Medulla oblongata (tissue), 1 donor: ENCODE results near the gene ARID1B.

ENCODE experiments used
- DNase-seq: peaks from one replicate; pipeline ENCODE4 v3.0.0-alpha.2; 2015; ENCODE audit errors: extremely low spot score

ARID1B gene

DNA sequence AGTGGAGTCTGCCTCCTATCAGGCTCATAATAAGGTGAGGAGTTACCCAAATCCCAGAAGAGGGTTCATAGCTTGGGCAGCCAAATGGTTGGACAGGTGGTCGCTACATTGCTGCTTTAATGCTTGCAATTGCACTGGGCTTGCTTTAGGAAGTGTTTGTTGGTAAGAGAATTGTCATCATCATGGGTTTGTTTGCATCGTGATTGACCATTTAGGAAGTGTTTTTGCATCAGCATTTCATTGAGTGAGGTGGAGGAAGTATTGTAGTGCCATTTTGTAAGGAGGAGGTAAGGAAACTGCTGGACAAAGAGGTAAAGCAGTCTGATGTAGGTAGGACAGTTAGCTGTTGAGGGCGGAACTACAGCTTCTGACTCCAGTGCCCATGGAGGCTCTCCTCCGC is 101.5 kb downstream of the ARID1B start:
- DNase-seq = no peak

DNA sequence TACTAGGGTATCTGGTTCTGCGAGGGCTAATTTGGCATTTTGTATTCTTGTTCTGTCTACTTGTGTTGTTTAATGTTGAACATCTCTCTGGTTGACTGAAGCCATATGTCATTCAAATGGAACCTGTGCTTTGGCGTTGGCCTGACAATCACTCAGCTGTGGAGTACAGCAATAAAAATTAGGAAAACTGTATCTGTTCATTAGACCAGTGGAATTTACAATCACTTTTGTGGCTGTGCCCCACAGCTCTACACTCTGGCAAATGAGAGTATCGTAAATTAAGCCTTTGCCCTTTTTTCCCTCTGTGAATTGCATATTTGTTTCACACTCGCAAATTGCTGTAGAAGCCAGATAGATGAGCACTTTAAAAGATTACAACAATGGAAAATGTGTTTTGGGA is 102.0 kb downstream of the ARID1B start:
- DNase-seq = no peak

DNA sequence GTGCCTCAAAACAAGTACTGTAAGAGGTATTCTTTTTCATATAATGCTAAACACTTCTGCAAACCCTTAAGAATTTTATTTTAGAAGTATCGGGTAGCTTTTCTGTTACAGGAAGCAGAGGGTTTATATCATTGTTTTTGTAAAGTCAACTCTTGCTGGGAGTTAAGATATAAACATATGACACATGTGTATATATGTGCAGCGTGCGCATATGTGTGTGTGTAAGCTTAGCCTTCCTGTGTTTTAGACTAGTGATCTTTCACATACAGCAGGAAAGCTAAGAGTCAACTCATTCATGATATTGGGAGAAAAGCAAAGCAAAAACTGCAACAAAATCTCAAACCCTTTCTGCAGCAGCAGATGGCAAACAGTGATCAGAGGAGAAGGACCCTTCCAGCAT is 102.4 kb downstream of the ARID1B start:
- DNase-seq = no peak

DNA sequence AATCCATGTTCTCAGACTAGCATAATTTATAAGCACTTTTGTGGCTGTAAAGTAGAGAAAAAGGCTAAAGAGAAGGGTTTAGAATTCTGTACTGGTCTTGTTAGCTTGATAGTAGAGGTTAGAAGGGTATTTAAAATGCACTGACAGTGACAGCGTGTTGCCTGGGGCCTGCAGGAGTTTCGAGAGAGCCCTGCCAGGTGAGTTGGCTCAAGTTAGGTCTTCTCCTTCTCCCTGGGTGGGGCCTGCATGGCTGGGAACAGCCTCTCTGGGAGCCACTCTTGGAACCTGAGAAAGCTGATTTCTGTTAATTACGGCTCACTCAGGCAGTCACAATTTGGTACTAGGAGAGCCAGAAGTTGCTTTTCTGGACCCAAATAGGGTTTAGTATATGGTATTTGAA is 103.7 kb downstream of the ARID1B start:
- DNase-seq = no peak

GRCh38 chr6:156881687-156882629 is 104.8 kb downstream of the ARID1B start:
- no peak for DNase-seq

- no peak for DNase-seq
Measured at GRCh38 chr6:156883497-156884252, 106.5 kb downstream of the ARID1B start.

GRCh38 chr6:156884306-156884705 is 107.1 kb downstream of the ARID1B start:
- DNase-seq = no peak

DNA sequence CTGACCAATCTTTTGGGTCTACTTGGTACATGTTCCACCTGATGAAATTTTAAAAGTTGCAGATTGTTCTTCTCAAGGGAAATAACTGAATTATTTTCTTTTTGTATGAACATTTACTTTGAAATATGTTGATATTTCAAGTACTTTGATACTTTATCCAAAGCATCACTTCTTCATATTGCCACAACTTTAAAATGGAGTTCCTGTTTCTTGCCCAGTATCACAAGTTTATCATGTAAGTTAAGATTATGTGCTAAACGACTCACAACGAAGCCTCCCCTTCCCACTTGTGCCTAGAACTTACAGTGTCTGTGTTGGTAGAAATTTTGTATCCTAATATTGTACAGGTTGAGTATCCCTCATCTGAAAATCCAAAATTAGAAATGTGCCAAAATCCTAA is 108.4 kb downstream of the ARID1B start:
- no peak for DNase-seq

DNA sequence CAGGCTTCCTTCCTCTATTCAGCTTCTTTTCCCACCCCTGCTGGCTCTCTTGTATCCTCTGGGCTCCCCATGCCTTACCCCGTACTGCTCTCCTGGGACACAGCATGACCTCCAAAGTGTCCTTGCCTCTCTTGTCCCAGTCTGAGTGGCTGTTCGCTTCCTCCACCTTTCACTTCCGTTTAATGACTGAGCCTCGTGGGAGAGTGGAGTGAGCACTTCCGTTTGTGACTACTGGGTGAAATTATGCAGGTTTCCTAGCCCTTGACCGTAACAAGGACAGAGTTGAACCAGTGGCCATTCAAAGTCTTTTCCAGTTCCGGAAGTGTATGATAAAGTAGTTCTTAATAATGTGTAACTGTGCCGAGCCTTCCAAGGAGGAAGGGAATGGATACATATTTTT is 109.2 kb downstream of the ARID1B start:
- DNase-seq = no peak

DNA sequence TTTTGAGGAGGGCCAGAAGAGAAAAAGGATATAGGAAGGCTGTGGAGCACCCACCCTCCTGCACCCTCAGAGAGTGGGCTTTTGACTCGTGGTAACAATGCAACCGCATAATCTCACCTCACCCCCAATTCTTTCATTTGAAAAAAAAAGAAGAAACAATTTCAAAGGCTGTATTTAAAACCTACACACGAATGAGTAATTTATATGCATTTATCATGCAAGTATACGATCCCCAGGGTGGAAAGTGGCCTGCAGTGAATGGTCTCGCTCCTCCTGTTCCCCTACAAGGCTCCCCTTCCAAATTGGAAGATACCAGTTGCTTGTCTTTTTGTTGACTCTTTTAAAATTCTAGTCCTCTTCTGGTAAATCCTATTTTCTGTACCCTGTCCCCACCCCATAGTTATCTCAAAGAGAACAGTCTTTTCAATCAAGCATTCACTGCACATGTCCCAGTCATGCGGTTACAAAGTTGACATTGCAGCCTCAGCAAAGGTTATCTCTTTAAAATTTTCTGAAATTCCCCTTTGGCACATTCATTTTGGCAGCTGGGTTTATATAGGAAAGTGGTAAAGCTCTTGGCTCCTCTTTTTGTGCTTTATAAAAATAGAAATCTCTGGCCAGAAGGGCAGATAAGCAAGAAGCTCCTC is 110.6 kb downstream of the ARID1B start:
- DNase-seq = no peak

DNA sequence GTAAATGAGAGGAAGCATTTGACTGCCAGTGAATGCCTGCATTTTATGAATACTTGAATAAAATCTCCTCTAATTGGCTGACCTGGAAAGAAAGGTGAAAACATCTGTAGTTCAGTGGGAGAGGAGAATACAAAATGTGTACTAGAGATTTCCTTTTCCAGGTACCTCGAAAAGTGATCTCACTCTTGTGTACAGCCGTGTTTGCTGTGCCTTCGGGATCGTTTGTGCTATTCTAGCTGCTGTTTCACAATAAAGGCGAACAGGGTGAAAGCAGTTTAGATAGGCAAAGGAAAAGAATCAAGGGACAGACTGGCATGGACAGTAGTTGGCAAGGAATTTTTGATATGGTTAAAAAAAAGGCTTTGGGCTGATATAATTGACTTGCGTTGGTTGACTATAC is 112.3 kb downstream of the ARID1B start:
- no peak for DNase-seq

- DNase-seq = no peak
Measured at GRCh38 chr6:156889986-156890385, 112.8 kb downstream of the ARID1B start.

GRCh38 chr6:156890627-156891314 is 113.6 kb downstream of the ARID1B start:
- no peak for DNase-seq

- no peak for DNase-seq
Measured at GRCh38 chr6:156897907-156898531, 120.8 kb downstream of the ARID1B start.

- no peak for DNase-seq
Measured at GRCh38 chr6:156899071-156899470, 121.9 kb downstream of the ARID1B start.

GRCh38 chr6:156899532-156900135 is 122.5 kb downstream of the ARID1B start:
- no peak for DNase-seq

DNA sequence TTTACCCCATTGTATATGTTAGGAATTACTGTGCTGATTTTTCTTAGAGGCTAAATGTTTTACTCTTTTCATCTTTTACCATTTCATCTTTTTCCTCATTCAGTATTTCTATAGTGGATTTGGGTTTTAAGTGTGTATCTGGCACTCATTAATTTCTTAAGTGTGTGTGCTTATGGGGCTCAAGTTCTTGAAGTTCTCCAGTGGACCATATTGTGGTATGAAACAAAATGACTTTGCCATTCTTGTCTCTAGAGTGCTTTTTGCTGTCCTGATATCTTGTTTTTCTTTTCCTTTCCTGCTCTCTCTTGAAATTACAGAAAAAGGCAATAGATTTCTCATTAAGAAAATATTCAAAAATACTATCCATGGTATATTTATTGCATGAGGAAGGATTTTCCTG is 123.1 kb downstream of the ARID1B start:
- DNase-seq = no peak

DNA sequence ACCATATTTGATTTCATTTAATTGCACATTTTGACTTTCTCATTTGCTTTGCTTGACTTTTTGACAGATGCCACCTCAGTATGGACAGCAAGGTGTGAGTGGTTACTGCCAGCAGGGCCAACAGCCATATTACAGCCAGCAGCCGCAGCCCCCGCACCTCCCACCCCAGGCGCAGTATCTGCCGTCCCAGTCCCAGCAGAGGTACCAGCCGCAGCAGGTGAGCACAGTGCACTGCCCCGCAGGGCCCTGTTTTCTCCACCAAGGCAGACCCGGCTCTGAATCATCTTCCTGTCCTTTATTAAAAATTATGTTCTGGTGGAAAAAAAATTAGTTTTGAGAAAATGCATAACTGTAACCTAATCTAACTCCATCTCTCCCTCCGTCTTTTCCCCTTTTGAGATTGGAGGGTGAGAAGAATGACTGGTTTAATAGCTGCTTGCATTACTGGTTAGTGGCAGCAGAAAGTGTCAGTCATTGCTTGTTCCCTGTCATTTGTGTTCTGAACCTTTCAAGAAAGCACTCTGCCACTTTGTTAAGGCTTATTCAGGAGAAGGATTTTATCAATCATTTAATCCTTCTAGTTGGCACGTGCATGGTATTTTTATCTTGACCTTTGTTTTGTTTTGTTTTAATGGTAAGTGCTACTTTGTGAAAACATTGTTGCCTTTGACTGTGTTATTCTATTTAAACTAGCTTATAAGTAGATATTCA is 124.3 kb downstream of the ARID1B start:
- no peak for DNase-seq

DNA sequence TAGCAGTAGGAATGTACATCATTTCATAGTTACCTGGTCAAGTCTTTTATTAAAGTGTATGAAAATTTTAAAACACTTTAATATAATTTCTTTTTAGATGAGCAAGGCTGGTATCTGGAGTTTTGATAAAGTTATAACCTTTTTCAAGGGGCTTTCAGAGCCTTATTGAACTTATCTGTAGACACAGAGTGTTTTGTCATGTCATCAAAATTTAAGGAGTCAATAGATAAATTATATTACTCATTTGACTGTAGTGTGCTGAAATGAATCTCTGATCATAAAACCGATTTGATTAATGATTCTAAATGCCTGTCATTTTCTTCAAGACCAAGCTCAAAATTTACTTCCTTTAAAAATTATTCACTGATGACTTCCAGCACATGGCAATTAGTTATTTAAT is 125.6 kb downstream of the ARID1B start:
- DNase-seq = no peak
